IMR-90 (cell line): Measurements from ENCODE around the gene SDK1. TPM values are rescaled to one million over a fixed set of nuclear protein-coding genes. Genes with fewer than 3 reads are reported as not detected.

Experiments used
- ATAC-seq: fragments of 200-7000 bp; cut with Tn5 transposase; 2 replicates; pipeline ENCODE4 v1.9.1; 2020; ENCODE audit warnings: low read depth, mild to moderate bottlenecking, moderate library complexity
- BruUV-seq: library from RNA; stranded (reverse); fragments of 400-500 nt; replicated peaks from 2 replicates; lab custom pipeline; 2021; lab: Mats Ljungman, UMichigan
- CTCF ChIA-PET: fragments of 300-600 bp; formaldehyde crosslinking; extraction: SDS; loops from one replicate; lab custom pipeline; 2021; ENCODE audit warnings: antibody characterized with exemption; lab: Yijun Ruan, JAX
- POLR2A ChIA-PET: fragments of 300-600 bp; sonication (Branson Sonifier 250); formaldehyde crosslinking; loops from one replicate; lab custom pipeline; 2022; ENCODE audit warnings: antibody characterized with exemption; ENCODE audit not compliant: unreplicated experiment; lab: Charles Lee
- DNase-seq: peaks from one replicate; pipeline ENCODE4 v3.0.0; 2013
- H2AFZ ChIP-seq: replicated peaks from 2 replicates; pipeline ENCODE3; 2013; ENCODE audit warnings: low read length, mild to moderate bottlenecking; ENCODE audit not compliant: poor library complexity
- H2AK5ac ChIP-seq: 2 replicates; pipeline ENCODE4 v1.6.1; 2013; ENCODE audit warnings: low read depth, low read length, inconsistent platforms
- H2AK9ac ChIP-seq: replicated peaks from 2 replicates; pipeline ENCODE3; 2013; ENCODE audit warnings: mild to moderate bottlenecking, low read depth, low read length, moderate library complexity; ENCODE audit not compliant: poor library complexity
- H2BK120ac ChIP-seq: 2 replicates; pipeline ENCODE4 v1.6.1; 2013; ENCODE audit warnings: low read depth, low read length, inconsistent platforms
- H2BK15ac ChIP-seq: 3 replicates; pipeline ENCODE4 v1.6.1; 2013; ENCODE audit warnings: low read depth, low read length, inconsistent platforms
- H2BK20ac ChIP-seq: 2 replicates; pipeline ENCODE4 v1.6.1; 2013; ENCODE audit warnings: low read depth, mild to moderate bottlenecking, inconsistent platforms, low read length, moderate library complexity
- H2BK5ac ChIP-seq: 2 replicates; pipeline ENCODE4 v1.6.1; 2013; ENCODE audit warnings: mild to moderate bottlenecking, low read depth, low read length, inconsistent platforms; ENCODE audit not compliant: poor library complexity, severe bottlenecking
- H3K14ac ChIP-seq: replicated peaks from 2 replicates; pipeline ENCODE4 v1.6.1; 2013; ENCODE audit warnings: low read depth, low read length, inconsistent platforms
- H3K18ac ChIP-seq: 2 replicates; pipeline ENCODE4 v1.6.1; 2013; ENCODE audit warnings: low read depth, low read length, control low read depth
- H3K23ac ChIP-seq: 2 replicates; pipeline ENCODE4 v1.6.1; 2013; ENCODE audit warnings: low read depth, low read length, inconsistent platforms
- H3K27ac ChIP-seq: 2 replicates; pipeline ENCODE4 v1.5.1; 2013; ENCODE audit warnings: mild to moderate bottlenecking, control low read depth, low read length; ENCODE audit not compliant: insufficient read depth
- H3K27me3 ChIP-seq: 2 replicates; pipeline ENCODE4 v1.6.1; 2013; ENCODE audit warnings: low read length; ENCODE audit not compliant: control insufficient read depth, insufficient read depth
- H3K36me3 ChIP-seq: 2 replicates; pipeline ENCODE4 v1.6.1; 2013; ENCODE audit warnings: low read length, mixed read lengths; ENCODE audit not compliant: control insufficient read depth, insufficient read depth
- H3K4ac ChIP-seq: 2 replicates; pipeline ENCODE4 v1.6.1; 2013; ENCODE audit warnings: low read depth, low read length, inconsistent platforms
- H3K4me1 ChIP-seq: 2 replicates; pipeline ENCODE4 v1.6.1; 2013; ENCODE audit warnings: low read length, mixed read lengths; ENCODE audit not compliant: control insufficient read depth, insufficient read depth
- H3K4me2 ChIP-seq: 2 replicates; pipeline ENCODE4 v1.6.1; 2013; ENCODE audit warnings: low read depth, mild to moderate bottlenecking, control low read depth, low read length, moderate library complexity
- H3K4me3 ChIP-seq: 2 replicates; pipeline ENCODE4 v1.5.1; 2013; ENCODE audit warnings: low read depth, mild to moderate bottlenecking, control low read depth, low read length, moderate library complexity; ENCODE audit not compliant: insufficient read depth
- H3K56ac ChIP-seq: 2 replicates; pipeline ENCODE4 v1.6.1; 2013; ENCODE audit warnings: low read length, inconsistent platforms; ENCODE audit not compliant: insufficient read depth; ENCODE audit errors: extremely low read depth
- H3K79me1 ChIP-seq, 2 experiments: 2 replicates each; pipeline ENCODE4 v1.6.1; 2013; ENCODE audit warnings: low read length in 2 of 2, inconsistent platforms in 1 of 2, low read depth in 1 of 2
- H3K9ac ChIP-seq: 2 replicates; pipeline ENCODE4 v1.6.1; 2013; ENCODE audit warnings: low read depth, low read length, control low read depth
- H3K9me1 ChIP-seq: 2 replicates; pipeline ENCODE4 v1.6.1; 2013; ENCODE audit warnings: low read length, inconsistent platforms; ENCODE audit not compliant: insufficient read depth
- H3K9me3 ChIP-seq: 2 replicates; pipeline ENCODE4 v1.6.1; 2013; ENCODE audit warnings: low read length; ENCODE audit not compliant: control insufficient read depth, insufficient read depth
- H4K20me1 ChIP-seq: 2 replicates; pipeline ENCODE4 v1.6.1; 2013; ENCODE audit warnings: low read length, inconsistent platforms; ENCODE audit not compliant: insufficient read depth
- H4K5ac ChIP-seq: 2 replicates; pipeline ENCODE4 v1.6.1; 2013; ENCODE audit warnings: mild to moderate bottlenecking, low read depth, low read length, control low read depth
- H4K8ac ChIP-seq, 2 experiments: 2 replicates each; pipeline ENCODE4 v1.6.1; 2013; ENCODE audit warnings: low read depth in 2 of 2, low read length in 2 of 2, control low read depth in 1 of 2, inconsistent platforms in 1 of 2
- H4K91ac ChIP-seq: 2 replicates; pipeline ENCODE4 v1.6.1; 2013; ENCODE audit warnings: low read depth, low read length, inconsistent platforms; ENCODE audit not compliant: insufficient read depth
- MXI1 ChIP-seq: IDR thresholded peaks from 2 replicates; pipeline ENCODE4 v1.6.1; 2012; ENCODE audit warnings: low read depth, mild to moderate bottlenecking, low read length, moderate library complexity, borderline replicate concordance
- WGBS, 2 experiments: methylation state at CpG; one replicate each; pipeline versions ENCODE4 v1.1.5 to v1.1.7; 2013; ENCODE audit warnings: missing lambda C conversion rate in 2 of 2; ENCODE audit not compliant: insufficient read length in 1 of 2; ENCODE audit errors: extremely low coverage in 2 of 2; 5-methylcytosine and 5-hydroxymethylcytosine counted together
- dilution Hi-C: fragments of 300-500 bp; cut with HindIII; formaldehyde crosslinking; loops from one replicate; pipeline ENCODE4 v1.14.3; 2018; ENCODE audit warnings: low sequenced_read_pairs; ENCODE audit not compliant: unreplicated experiment
- in situ Hi-C: fragments of 300-500 bp; cut with MboI; formaldehyde crosslinking; loops from 3 replicates; pipeline ENCODE4 v1.14.3; 2019; ENCODE audit warnings: low sequenced_read_pairs, inconsistent platforms, mixed read lengths
- intact Hi-C: fragments of 100-400 bp; cut with micrococcal nuclease; formaldehyde crosslinking; loops from 2 replicates; pipeline ENCODE4 v1.10.0; 2022
- polyA plus RNA-seq, 3 experiments: library from polyadenylated mRNA; depleted of rRNA; stranded (reverse); fragments of >200 nt; gene quantifications; 2 replicates each; pipeline ENCODE4 v1.2.3, GENCODE V29; 2012; ENCODE audit warnings: low replicate concordance in 1 of 3
- total RNA-seq: library from RNA; depleted of rRNA; stranded (reverse); fragments of >200 nt; gene quantifications from 2 replicates; pipeline ENCODE4 v1.2.3, GENCODE V29; 2012

Gene SDK1
- total and polyA plus RNA-seq, 2 of the 4 experiments (the other 2 are of a cell fraction), result 1.5 to 1.6 TPM

- ATAC-seq (no peak), DNase-seq (no peak)
- BruUV-seq, result no TSS peak
- no peak overlapping the region for H3K4ac ChIP-seq
- H3K4me1 ChIP-seq, result no peaks in the 10 kb centered on the region
- in situ Hi-C loops (no loop called here), intact Hi-C loops (no loop called here), dilution Hi-C loops (no loop called here)
- ChIA-PET CTCF (no interaction called here), POLR2A (no interaction called here)
- no peak overlapping the region for H3K4me3 ChIP-seq
- no peak overlapping the region for H2AK9ac ChIP-seq
- H3K23ac ChIP-seq, result no peak overlapping the region
- no peak overlapping the region for H2AK5ac ChIP-seq
- H3K14ac ChIP-seq, result no peak overlapping the region
- H2BK20ac ChIP-seq, result no peak overlapping the region
- no peak overlapping the region for H2AFZ ChIP-seq
- H3K36me3 ChIP-seq, result no peaks in the 10 kb centered on the region
- H3K9me3 ChIP-seq, result peaks cover 11% of the 10 kb centered on the region; the same call in 1 of the 2 replicates
- H4K5ac ChIP-seq, result no peak overlapping the region
- no peak overlapping the region for H3K9ac ChIP-seq
- no peaks in the 10 kb centered on the region for H3K27me3 ChIP-seq
- no peaks in the 10 kb centered on the region for H3K9me1 ChIP-seq
- H2BK120ac ChIP-seq, result no peak overlapping the region
- H4K20me1 ChIP-seq, result no peaks in the 10 kb centered on the region
- H3K56ac ChIP-seq, result no peak overlapping the region
- no peak overlapping the region for H2BK5ac ChIP-seq
- no peak overlapping the region for H4K8ac ChIP-seq
- H3K27ac ChIP-seq, result no peak overlapping the region
- H4K91ac ChIP-seq, result no peak overlapping the region
- H3K18ac ChIP-seq, result no peak overlapping the region
- no peaks in the 10 kb centered on the region for H3K79me1 ChIP-seq
- WGBS, 2 experiments, result no CpG with 5 or more reads among the region's 9 CpGs
- H2BK15ac ChIP-seq, result no peak overlapping the region
- H3K4me2 ChIP-seq, result no peak overlapping the region
- TF ChIP-seq MXI1, result no peak
Measured at GRCh38 chr7:4043988-4044387, 742.9 kb downstream of the SDK1 start.
